NT2/D1 (cell line): ENCODE measurements around the gene DOCK6.

ENCODE experiments used
- SUZ12 ChIP-seq: IDR thresholded peaks from 2 replicates; pipeline ENCODE4 v1.6.1; 2011; ENCODE audit not compliant: insufficient read length, insufficient read depth; ENCODE audit errors: extremely low read depth
- YY1 ChIP-seq: IDR thresholded peaks from 2 replicates; pipeline ENCODE4 v1.6.1; 2011; ENCODE audit not compliant: insufficient read length, insufficient read depth

DNA sequence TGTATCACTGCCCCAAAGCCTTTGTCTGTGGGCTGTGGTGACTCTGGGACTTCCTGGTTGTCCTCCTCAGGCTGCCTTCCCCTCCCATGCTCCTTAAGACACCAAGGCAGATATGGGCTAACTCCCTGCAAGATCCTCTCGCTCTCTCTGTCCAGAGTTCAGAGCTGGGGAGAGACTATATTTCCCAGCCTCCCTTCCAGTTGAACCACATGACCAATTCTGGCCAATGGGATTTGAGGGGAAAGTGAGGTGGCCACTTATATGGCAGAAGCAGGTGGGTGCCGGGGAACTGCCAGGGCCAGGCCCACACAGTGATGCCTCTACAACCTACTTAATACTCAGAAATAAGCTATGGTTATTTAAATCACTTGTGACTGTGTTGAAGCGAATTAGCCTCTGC lies 39.1 kb downstream of the DOCK6 start:
- TF ChIP-seq YY1: no peak
- no peak for TF ChIP-seq SUZ12
